ENCODE results near the gene BICD2. TPM values are rescaled to one million over a fixed set of nuclear protein-coding genes. Genes with fewer than 3 reads are reported as not detected.
"Not testable (repeated sequence)": the region's sequence is repeated elsewhere in the genome, so short reads cannot be mapped to it uniquely, and the experiment has no call there.

The BICD2 gene
- polyA plus RNA-seq, 3 donors = 29.3 to 30.9 (median 30.4) TPM

- DNase-seq (ENCODE audit: low read depth in 3 of 3, low spot score in 2 of 3) = no peak
Observed at GRCh38 chr9:92771309-92771708, 6.7 kb upstream of the BICD2 start.

GRCh38 chr9:92770360-92770995 is 5.8 kb upstream of the BICD2 start:
- DNase-seq (ENCODE audit: low read depth in 3 of 3, low spot score in 2 of 3) = no peak

GRCh38 chr9:92769990-92770359 is 5.3 kb upstream of the BICD2 start:
- no peak for DNase-seq (ENCODE audit: low read depth in 3 of 3, low spot score in 2 of 3)

GRCh38 chr9:92769286-92769685 is 4.7 kb upstream of the BICD2 start:
- no peak for DNase-seq (ENCODE audit: low read depth in 3 of 3, low spot score in 2 of 3)

GRCh38 chr9:92768816-92769215 is 4.2 kb upstream of the BICD2 start:
- not testable (repeated sequence) for DNase-seq (ENCODE audit: low read depth in 3 of 3, low spot score in 2 of 3)

- DNase-seq (ENCODE audit: low read depth in 3 of 3, low spot score in 2 of 3) = no peak
Observed at GRCh38 chr9:92767066-92768054, 2.7 kb upstream of the BICD2 start.

GRCh38 chr9:92764988-92765936 is 629 bp upstream of the BICD2 start:
- DNase-seq (ENCODE audit: low read depth in 3 of 3, low spot score in 2 of 3) = peak; percentile 89 to 95 (median 95)

GRCh38 chr9:92763721-92764380 is 782 bp downstream of the BICD2 start:
- no peak for DNase-seq (ENCODE audit: low read depth in 3 of 3, low spot score in 2 of 3)

GRCh38 chr9:92762781-92763708 is 1.6 kb downstream of the BICD2 start:
- no peak for DNase-seq (ENCODE audit: low read depth in 3 of 3, low spot score in 2 of 3)

- no peak for DNase-seq (ENCODE audit: low read depth in 3 of 3, low spot score in 2 of 3)
Observed at GRCh38 chr9:92762196-92762595, 2.4 kb downstream of the BICD2 start.

- no peak for DNase-seq (ENCODE audit: low read depth in 3 of 3, low spot score in 2 of 3)
Observed at GRCh38 chr9:92761686-92762085, 2.9 kb downstream of the BICD2 start.

- DNase-seq (ENCODE audit: low read depth in 3 of 3, low spot score in 2 of 3) = no peak
Observed at GRCh38 chr9:92760494-92760893, 4.1 kb downstream of the BICD2 start.

GRCh38 chr9:92760070-92760469 is 4.6 kb downstream of the BICD2 start:
- DNase-seq (ENCODE audit: low read depth in 3 of 3, low spot score in 2 of 3) = no peak

- DNase-seq (ENCODE audit: low read depth in 3 of 3, low spot score in 2 of 3) = no peak
Observed at GRCh38 chr9:92759446-92759845, 5.2 kb downstream of the BICD2 start.

- DNase-seq (ENCODE audit: low read depth in 3 of 3, low spot score in 2 of 3) = no peak
Observed at GRCh38 chr9:92756792-92757191, 7.8 kb downstream of the BICD2 start.

GRCh38 chr9:92754091-92754745 is 10.4 kb downstream of the BICD2 start:
- DNase-seq (ENCODE audit: low read depth in 3 of 3, low spot score in 2 of 3) = no peak

- no peak for DNase-seq (ENCODE audit: low read depth in 3 of 3, low spot score in 2 of 3)
Observed at GRCh38 chr9:92752812-92753404, 11.7 kb downstream of the BICD2 start.

GRCh38 chr9:92749934-92750315 is 14.7 kb downstream of the BICD2 start:
- no peak for DNase-seq (ENCODE audit: low read depth in 3 of 3, low spot score in 2 of 3)
